ENCODE results near the gene C2orf42.

The C2orf42 gene

GRCh38 chr2:70125498-70125898 is 65.3 kb downstream of the C2orf42 start:
- peak overlapping the region; percentile 86 for H3K4me3 ChIP-seq (ENCODE audit: low read length)
- no peak for DNase-seq (ENCODE audit: low read depth)
- H3K27me3 ChIP-seq (replicated peaks; ENCODE audit: control insufficient read depth, insufficient read depth, low read length): no peaks in the 10 kb centered on the region
- no peaks in the 10 kb centered on the region for H3K9me3 ChIP-seq (ENCODE audit: control insufficient read depth, low read length)
- H3K9ac ChIP-seq (ENCODE audit: low read length): peak overlapping the region; percentile 97
- peaks cover 25% of the 10 kb centered on the region for H3K4me1 ChIP-seq (ENCODE audit: control insufficient read depth, insufficient read depth, low read length)
- H3K36me3 ChIP-seq (ENCODE audit: control insufficient read depth, insufficient read depth, low read length, severe bottlenecking): no peaks in the 10 kb centered on the region

GRCh38 chr2:70124983-70125480 is 65.8 kb downstream of the C2orf42 start:
- H3K4me3 ChIP-seq (ENCODE audit: low read length): peak overlapping the region; percentile 86
- no peaks in the 10 kb centered on the region for H3K9me3 ChIP-seq (ENCODE audit: control insufficient read depth, low read length)
- H3K9ac ChIP-seq (ENCODE audit: low read length): peak overlapping the region; percentile 97
- no peaks in the 10 kb centered on the region for H3K36me3 ChIP-seq (ENCODE audit: control insufficient read depth, insufficient read depth, low read length, severe bottlenecking)
- H3K4me1 ChIP-seq (ENCODE audit: control insufficient read depth, insufficient read depth, low read length): peaks cover 25% of the 10 kb centered on the region
- H3K27me3 ChIP-seq (replicated peaks; ENCODE audit: control insufficient read depth, insufficient read depth, low read length): no peaks in the 10 kb centered on the region
- peak; percentile 65 for DNase-seq (ENCODE audit: low read depth)

- Histone ChIP-seq H3K4me3 (ENCODE audit: low read length) (peak overlapping the region; percentile 86), H3K27me3 (replicated peaks; ENCODE audit: control insufficient read depth, insufficient read depth, low read length) (no peaks in the 10 kb centered on the region), H3K9me3 (ENCODE audit: control insufficient read depth, low read length) (no peaks in the 10 kb centered on the region), H3K9ac (ENCODE audit: low read length) (peak overlapping the region; percentile 97), H3K36me3 (ENCODE audit: control insufficient read depth, insufficient read depth, low read length, severe bottlenecking) (no peaks in the 10 kb centered on the region), H3K4me1 (ENCODE audit: control insufficient read depth, insufficient read depth, low read length) (peaks cover 25% of the 10 kb centered on the region)
- DNase-seq (ENCODE audit: low read depth): no peak
These were observed 67.0 kb downstream of the C2orf42 start for GRCh38 chr2:70123829-70124116.

GRCh38 chr2:70123051-70123828 is 67.6 kb downstream of the C2orf42 start:
- peak overlapping the region; percentile 97 for H3K9ac ChIP-seq (ENCODE audit: low read length)
- peaks cover 25% of the 10 kb centered on the region for H3K4me1 ChIP-seq (ENCODE audit: control insufficient read depth, insufficient read depth, low read length)
- no peaks in the 10 kb centered on the region for H3K27me3 ChIP-seq (replicated peaks; ENCODE audit: control insufficient read depth, insufficient read depth, low read length)
- H3K36me3 ChIP-seq (ENCODE audit: control insufficient read depth, insufficient read depth, low read length, severe bottlenecking): no peaks in the 10 kb centered on the region
- H3K9me3 ChIP-seq (ENCODE audit: control insufficient read depth, low read length): no peaks in the 10 kb centered on the region
- DNase-seq (ENCODE audit: low read depth): peak; percentile 81
- peak overlapping the region; percentile 86 for H3K4me3 ChIP-seq (ENCODE audit: low read length)

- no peak overlapping the region for H3K4me3 ChIP-seq (ENCODE audit: low read length)
- no peaks in the 10 kb centered on the region for H3K36me3 ChIP-seq (ENCODE audit: control insufficient read depth, insufficient read depth, low read length, severe bottlenecking)
- H3K27me3 ChIP-seq (replicated peaks; ENCODE audit: control insufficient read depth, insufficient read depth, low read length): no peaks in the 10 kb centered on the region
- no peaks in the 10 kb centered on the region for H3K9me3 ChIP-seq (ENCODE audit: control insufficient read depth, low read length)
- no peak for DNase-seq (ENCODE audit: low read depth)
- no peak overlapping the region for H3K9ac ChIP-seq (ENCODE audit: low read length)
- H3K4me1 ChIP-seq (ENCODE audit: control insufficient read depth, insufficient read depth, low read length): peaks cover 17% of the 10 kb centered on the region
These were observed 68.3 kb downstream of the C2orf42 start for GRCh38 chr2:70122470-70122869.

GRCh38 chr2:70121627-70122372 is 69.0 kb downstream of the C2orf42 start:
- DNase-seq (ENCODE audit: low read depth): no peak
- Histone ChIP-seq H3K4me3 (ENCODE audit: low read length) (no peak overlapping the region), H3K9me3 (ENCODE audit: control insufficient read depth, low read length) (no peaks in the 10 kb centered on the region), H3K9ac (ENCODE audit: low read length) (no peak overlapping the region), H3K36me3 (ENCODE audit: control insufficient read depth, insufficient read depth, low read length, severe bottlenecking) (no peaks in the 10 kb centered on the region), H3K27me3 (replicated peaks; ENCODE audit: control insufficient read depth, insufficient read depth, low read length) (no peaks in the 10 kb centered on the region), H3K4me1 (ENCODE audit: control insufficient read depth, insufficient read depth, low read length) (peaks cover 16% of the 10 kb centered on the region)

GRCh38 chr2:70118798-70119454 is 71.9 kb downstream of the C2orf42 start:
- DNase-seq (ENCODE audit: low read depth): no peak
- Histone ChIP-seq H3K36me3 (ENCODE audit: control insufficient read depth, insufficient read depth, low read length, severe bottlenecking) (no peaks in the 10 kb centered on the region), H3K9me3 (ENCODE audit: control insufficient read depth, low read length) (no peaks in the 10 kb centered on the region), H3K4me1 (ENCODE audit: control insufficient read depth, insufficient read depth, low read length) (peaks cover 8% of the 10 kb centered on the region), H3K27me3 (replicated peaks; ENCODE audit: control insufficient read depth, insufficient read depth, low read length) (no peaks in the 10 kb centered on the region), H3K9ac (ENCODE audit: low read length) (no peak overlapping the region), H3K4me3 (ENCODE audit: low read length) (no peak overlapping the region)

GRCh38 chr2:70116936-70117552 is 73.8 kb downstream of the C2orf42 start:
- no peaks in the 10 kb centered on the region for H3K36me3 ChIP-seq (ENCODE audit: control insufficient read depth, insufficient read depth, low read length, severe bottlenecking)
- H3K9ac ChIP-seq (ENCODE audit: low read length): no peak overlapping the region
- no peak for DNase-seq (ENCODE audit: low read depth)
- H3K4me3 ChIP-seq (ENCODE audit: low read length): no peak overlapping the region
- no peaks in the 10 kb centered on the region for H3K9me3 ChIP-seq (ENCODE audit: control insufficient read depth, low read length)
- peaks cover 19% of the 10 kb centered on the region for H3K4me1 ChIP-seq (ENCODE audit: control insufficient read depth, insufficient read depth, low read length)
- no peaks in the 10 kb centered on the region for H3K27me3 ChIP-seq (replicated peaks; ENCODE audit: control insufficient read depth, insufficient read depth, low read length)

GRCh38 chr2:70115646-70116442 is 75.0 kb downstream of the C2orf42 start:
- peaks cover 25% of the 10 kb centered on the region for H3K4me1 ChIP-seq (ENCODE audit: control insufficient read depth, insufficient read depth, low read length)
- DNase-seq (ENCODE audit: low read depth): no peak
- H3K4me3 ChIP-seq (ENCODE audit: low read length): no peak overlapping the region

GRCh38 chr2:70113359-70114070 is 77.3 kb downstream of the C2orf42 start:
- Histone ChIP-seq H3K9me3 (ENCODE audit: control insufficient read depth, low read length) (no peaks in the 10 kb centered on the region), H3K4me3 (ENCODE audit: low read length) (no peak overlapping the region), H3K9ac (ENCODE audit: low read length) (peak overlapping the region; percentile 19), H3K36me3 (ENCODE audit: control insufficient read depth, insufficient read depth, low read length, severe bottlenecking) (no peaks in the 10 kb centered on the region), H3K4me1 (ENCODE audit: control insufficient read depth, insufficient read depth, low read length) (peaks cover 29% of the 10 kb centered on the region), H3K27me3 (replicated peaks; ENCODE audit: control insufficient read depth, insufficient read depth, low read length) (no peaks in the 10 kb centered on the region)
- no peak for DNase-seq (ENCODE audit: low read depth)

More at GRCh38 chr2:70115646-70116442, 75.0 kb downstream of the C2orf42 start:
- H3K36me3 ChIP-seq (ENCODE audit: control insufficient read depth, insufficient read depth, low read length, severe bottlenecking): no peaks in the 10 kb centered on the region
- H3K27me3 ChIP-seq (replicated peaks; ENCODE audit: control insufficient read depth, insufficient read depth, low read length): no peaks in the 10 kb centered on the region
- H3K9me3 ChIP-seq (ENCODE audit: control insufficient read depth, low read length): no peaks in the 10 kb centered on the region
- no peak overlapping the region for H3K9ac ChIP-seq (ENCODE audit: low read length)
